Fibroblast of skin of back (primary cell): ENCODE results near the gene MPST.

Experiments
- DNase-seq: peaks from one replicate; pipeline ENCODE4 v3.0.0-alpha.2; 2013

MPST gene

DNA sequence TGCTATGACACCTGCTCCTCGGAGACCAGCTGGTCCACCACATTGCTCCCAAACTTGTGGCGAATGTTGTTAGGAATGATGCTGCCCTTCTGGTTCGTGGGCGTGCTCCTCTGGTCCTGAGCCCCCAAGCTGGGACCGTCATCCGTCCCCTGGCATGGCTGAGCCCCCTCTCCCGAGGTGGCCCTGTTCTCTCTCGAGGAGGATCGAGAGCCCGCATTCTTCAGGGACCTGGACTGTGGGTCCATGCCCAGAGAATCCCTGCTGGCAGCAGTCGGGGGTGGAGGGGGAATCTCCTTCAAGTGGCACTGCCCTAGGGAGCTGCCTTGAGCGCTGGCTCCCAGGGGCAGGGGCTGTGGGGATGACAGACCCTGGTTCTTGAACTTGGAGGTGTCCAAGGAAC, 17.7 kb upstream of the MPST start:
- DNase-seq, result no peak

DNA sequence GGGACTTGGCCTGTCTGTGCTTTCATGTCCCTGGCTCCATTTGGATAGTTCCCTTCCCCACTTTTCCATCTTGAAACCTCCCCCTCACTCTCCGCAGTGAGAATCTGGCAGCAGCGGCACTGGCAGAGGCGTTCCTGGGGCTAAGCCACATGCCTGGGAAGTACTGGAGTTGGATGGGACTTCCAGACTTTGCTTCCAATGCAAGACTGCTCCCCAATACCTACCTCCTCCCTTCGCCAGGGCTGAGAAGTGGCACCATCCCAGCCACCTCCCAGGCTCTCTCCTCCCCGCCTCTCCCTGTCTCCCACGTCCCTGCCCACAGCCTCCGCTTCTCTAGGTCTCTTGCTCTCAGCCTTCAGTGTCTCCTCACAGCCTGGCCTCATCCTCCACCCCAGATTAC, 16.9 kb upstream of the MPST start:
- DNase-seq, result no peak

DNA sequence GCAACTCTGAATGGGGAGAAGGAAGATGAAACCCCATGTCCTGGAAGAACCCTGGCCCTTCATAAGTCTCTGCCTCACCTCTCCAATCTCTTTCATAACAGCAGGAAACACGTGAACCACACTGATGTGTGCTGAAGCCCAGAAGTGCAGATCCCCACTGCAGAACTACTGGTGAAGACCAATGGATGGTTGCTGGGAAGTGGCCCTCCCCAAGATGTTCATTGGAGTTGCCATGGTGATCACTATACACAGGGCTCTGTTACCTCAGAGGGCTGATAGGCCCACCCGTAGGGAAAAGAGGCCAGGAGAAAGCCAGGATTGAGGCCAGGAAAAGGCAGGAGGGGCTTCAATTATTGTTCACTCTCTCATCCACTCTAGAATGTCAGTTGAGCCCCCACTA, 11.9 kb upstream of the MPST start:
- no peak for DNase-seq

DNA sequence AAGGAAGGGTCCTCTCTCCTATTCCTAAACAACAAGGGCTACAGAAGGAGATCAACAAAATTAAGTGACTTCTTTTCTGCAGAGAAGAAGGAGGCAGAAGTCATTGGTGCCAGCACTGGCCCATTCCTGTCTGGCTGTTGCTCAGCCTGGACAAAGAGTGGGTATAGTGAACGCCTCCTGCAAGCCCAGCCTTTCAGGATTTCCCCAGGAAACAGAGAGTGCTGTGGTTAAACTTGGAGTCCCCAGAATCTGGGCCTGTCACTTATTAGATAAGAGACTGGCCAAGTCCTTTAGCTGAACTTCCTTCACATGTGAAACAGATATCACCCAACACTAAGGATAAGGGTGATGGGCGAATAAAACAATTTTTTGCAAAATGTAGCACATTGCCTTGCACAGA, 11.2 kb upstream of the MPST start:
- DNase-seq, result no peak

DNA sequence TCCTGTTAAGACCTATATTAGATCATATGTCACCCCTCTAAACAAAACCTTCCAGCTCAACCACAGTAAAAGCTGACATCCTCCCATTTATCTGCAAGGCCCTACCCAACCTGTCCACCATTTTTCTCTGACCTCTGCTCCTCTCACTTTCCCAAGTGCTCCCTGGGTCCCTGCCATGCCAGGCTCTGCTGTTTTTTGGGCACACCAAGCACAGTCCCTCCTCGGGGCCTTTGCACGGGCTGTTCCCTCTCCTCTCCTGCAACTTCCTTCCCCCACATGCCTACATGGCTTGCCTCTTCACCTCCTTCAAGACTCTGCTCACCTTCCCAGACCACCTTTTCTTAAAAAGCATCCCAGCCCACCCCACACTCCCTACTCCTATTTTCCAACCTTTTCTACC, 10.1 kb upstream of the MPST start:
- DNase-seq, result no peak

DNA sequence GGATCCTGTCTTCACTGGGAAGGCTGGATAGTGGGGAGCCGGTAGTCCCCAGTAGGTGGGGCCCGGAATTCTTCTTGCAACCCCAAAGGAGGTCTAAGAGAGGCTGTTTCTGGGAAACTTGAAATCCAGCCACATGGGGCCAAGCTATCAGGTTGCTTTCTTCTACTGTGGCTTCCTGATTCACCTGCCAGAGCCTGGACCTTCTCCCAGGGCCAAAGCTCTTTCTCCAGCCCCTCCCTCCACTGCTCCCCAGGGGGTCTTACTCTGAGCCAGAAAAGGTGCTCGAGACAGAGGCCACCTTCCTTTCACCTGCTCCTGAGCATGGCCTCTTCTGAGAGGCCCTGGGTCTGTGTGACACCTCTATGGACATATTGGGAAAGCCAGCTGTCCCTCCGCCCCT, 9.4 kb upstream of the MPST start:
- DNase-seq, result no peak

DNA sequence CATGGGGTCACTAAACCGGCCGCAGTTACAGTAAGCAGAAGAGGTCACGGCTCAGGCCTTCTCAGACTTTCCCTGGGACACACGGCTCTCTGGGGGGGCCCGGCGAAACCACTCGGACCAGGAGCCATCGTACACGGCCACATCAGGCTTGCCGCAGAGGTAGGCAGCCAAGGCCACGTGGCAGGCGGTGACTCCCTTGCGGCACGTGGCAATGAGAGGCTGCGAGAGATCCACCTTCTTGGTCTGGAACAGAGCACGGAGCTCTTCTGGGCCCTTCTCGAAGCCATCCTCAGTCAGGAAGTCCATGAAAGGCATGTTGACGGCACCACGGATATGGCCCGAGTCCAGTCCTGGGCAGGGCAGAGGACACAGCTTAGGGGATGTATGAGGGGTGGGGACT, 8.6 kb upstream of the MPST start:
- DNase-seq, result no peak

DNA sequence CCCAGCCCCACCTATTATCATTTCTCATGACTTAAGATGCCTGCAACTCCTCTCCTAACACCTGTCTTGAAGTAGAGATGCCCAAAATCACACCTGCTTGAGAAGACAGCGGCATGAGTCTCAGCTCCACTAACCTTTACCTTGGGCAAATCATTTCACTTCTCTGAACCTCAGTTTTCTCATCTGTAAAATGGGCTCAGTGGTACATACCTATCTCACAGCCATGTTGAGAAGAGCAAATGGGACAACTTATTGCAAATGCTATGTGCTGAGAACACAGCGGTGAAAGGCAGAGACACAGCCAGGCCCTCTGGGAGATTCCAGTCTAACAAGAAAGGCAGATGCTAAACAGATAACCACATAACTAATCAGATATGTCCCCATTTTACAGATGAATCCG, 8.1 kb upstream of the MPST start:
- no peak for DNase-seq

DNA sequence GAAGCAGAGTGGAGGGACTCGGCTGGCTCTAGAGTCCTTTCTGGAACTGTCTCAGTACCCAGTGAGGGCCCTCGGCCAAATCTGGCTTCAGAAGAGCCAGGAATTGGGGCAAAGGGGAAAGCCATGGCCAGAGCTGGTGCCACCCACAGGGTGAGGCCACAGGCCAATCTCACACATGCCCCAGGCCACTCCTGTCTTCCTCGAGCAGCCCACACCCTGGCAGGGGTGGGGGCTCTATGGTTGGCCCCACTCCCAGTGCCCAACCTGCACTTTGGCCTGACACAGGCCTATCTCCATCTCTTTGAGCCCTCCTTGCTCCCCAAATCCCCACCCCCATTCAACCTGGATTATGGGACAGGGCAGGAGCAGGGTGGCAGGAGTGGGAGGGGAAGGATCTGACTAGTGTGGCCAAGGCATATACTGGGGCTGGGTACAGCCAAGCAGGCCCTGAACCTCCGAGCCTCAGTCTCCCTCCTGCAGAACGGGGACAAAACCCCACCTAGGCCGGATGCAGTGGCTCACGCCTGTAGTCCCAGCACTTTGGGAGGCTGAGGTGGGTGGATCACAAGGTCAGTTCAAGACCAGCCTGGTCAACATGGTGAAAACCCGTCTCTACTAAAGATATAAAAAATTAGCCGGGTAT, 7.2 kb upstream of the MPST start:
- no peak for DNase-seq

DNA sequence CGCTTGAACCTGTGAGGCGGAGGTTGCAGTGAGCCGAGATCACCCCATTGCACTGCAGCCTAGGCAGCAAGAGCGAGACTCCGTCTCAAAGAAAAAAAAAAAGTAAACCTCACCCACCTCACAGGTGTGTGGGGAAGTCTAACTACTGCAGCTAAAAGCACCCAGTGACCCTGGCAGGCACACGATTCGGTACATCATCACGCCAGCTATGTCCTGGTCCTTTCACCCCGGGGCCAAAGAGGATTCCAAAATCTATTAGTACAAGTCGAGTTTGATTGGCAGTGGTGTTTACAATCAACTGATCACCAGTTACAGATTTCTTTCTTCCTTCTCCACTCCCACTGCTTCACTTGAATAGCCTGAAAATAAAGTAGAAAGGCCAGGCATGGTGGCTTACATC, 6.6 kb upstream of the MPST start:
- DNase-seq, result no peak

DNA sequence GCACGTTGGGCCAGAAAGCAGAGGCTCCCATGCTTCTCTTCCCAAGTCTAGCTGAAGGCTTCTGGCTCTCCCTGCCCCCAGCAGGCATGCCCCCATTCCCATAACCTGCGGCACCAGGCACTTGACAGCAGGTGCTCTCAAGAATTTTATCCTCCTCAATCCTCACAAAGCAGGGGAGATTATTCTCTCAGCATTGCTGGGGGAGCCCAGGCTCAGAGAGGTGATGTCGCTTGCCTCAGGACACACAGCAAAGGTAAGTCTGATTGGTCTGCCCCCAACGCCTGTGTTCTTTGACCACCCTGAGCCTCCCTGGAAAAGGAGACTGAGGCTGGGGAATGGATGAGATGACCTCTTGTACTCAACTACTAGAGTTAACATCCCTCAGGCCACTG, 5.1 kb upstream of the MPST start:
- DNase-seq, result no peak

DNA sequence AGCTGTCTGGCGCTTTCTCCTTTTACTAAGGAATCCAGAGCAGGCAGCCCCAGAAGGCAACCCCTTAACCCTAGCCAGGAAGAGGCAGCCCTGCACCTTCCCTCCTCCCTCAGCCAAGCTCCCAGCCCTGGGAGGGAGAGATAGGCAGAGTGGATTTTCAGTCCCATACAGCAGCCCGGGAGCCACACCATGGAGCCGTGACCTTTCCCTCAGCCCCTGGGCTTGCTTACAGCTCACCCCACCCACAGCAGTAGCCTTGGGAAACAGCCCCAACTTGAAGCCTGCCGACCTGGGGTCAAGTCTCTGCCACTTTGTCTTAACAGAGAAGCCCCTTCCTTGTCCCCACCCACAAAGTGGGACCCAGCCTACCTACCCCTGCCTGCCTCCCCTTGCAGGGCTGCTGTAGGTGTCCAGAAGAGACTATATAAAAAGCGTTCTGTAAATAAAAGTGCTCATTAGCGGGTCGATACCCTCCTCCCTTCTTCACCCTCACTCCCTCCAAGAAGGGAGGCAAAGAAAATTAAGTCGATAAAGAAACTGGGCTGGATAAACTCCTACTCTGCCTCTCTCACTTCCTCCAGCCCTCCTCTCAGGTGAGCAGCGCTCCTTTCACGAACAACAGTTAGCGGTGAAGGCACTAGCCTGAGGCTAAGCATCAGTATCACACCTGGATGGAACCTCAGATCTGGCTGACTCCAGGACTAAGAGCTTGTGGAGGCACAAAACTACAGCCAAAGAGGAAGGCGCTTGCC, 4.5 kb upstream of the MPST start:
- no peak for DNase-seq

DNA sequence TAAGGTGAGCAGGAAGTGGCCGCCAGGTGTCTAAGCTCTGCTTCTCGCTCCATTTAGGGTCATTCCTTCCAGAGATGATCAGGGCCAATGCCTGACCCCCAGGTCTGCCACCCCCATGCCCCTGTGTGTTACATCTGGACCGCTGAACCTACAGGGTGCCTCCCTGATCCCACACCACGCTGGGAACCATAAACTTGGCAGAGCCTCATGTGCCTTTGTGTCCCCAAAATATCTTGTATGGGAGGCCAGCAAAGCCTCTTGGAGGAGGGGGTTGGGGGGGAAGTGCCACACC, 4.0 kb upstream of the MPST start:
- DNase-seq, result no peak

DNA sequence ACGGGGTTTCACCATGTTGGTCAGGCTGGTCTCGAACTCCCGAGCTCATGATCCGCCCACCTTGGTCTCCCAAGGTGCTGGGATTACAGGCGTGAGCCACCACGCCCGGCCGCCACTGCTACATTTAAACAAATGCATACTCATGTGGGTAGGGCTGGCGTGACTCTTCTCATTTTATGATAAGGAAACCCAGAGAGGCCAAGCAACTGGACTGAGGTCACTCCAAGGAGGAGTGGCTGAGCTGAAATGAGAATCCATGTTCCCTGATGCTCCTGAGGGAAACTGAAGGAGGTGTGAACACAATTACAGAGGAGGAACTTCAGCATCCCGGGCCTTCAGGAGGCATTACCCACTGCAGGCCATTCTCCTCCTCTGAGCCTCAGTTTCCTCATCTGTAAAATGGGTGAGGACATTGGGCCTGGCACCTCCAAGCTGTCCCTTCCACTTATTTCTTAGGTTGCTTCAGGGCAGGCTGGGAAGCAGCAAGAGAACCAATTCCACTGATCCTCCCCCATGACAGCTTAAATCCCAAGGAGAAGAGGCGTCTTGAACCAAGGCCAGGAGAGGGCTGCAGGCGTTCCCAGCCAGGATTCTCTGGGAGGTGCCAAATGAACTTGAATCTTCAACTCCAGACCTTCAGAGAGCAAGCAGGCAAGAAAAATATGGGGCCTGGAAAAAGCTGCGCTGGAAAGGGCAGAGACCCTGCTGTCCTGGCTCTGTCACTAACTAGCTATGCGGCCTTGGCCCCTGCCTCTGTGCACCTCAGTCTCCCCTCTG, 3.2 kb upstream of the MPST start:
- DNase-seq, result no peak

DNA sequence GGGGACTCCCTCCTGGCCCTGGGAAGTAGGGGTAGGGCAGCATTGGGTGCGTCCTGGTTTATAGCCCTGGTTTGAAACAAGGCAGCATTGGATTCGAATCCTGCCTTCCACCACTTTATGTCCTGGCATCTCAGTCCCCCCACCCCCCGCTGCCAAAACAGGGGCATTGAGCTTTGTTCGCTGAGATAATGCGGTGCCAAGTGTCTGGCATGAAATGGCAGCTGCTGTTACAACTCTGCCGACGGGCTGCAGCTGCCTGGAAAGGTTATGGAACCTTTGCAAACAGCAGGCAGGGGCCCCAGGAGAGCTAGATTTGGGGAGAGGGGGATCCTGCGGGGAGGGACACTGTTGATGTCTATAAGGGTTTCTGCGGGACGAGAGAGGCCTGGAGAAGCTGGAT, 2.2 kb upstream of the MPST start:
- no peak for DNase-seq

DNA sequence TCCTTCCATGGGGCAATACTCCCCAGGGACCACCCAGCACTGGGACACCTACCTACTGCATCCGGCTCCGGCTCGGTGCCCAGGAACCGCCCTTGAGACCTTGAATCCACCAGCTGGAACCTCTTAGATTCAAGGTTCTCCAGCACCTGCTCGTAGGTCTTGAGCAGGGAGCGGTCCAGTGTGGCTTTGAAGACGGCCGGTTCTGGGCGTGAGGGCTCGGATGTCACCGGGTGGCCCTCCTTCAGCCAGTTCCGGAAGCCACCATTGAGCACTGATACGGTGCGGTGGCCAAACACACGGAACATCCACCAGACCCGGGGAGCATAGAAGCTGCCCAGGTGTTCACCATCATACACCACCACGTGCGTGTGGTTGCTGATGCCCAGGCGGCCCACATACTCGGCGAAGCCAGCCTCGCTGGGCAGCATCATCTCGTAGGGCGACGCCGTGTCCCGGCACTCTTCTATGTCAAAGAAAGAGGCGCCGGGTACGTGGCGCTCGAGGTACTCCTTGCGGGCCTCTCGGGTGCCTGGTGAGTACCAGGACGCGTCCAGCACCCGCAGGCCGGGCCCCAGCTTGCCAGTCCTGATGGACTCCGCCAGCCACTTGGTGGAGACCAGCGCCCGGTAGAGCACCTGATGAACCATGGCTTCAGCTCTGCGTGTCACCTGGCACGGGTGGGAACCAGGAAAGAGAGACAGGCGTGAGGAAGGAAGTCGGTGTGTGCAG, 1.3 kb upstream of the MPST start:
- no peak for DNase-seq

DNA sequence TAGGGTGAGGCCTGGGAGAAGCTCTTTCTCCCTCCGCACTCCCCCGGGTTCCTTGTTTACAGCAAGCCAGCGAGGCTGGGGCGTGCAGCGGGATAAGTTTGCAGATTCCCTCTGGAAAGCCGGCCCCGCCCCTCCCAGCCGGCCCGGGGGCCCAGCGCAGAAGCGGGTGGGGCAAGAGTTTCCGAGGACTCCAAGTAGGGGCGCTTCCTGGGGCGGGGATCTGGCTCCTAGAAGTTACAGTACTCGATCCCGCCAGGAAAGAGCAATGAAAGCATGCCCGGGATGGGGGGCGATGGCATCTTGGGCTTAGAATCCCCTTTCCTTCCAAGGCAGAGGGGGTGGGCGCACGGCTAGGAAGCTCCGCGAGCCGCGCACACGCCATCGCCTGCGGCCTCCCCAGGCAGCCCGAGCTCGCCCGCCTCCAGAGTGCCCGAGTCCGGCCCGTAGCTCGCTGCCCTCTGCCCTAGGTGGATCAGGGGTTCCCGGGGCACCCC, 680 bp upstream of the MPST start:
- DNase-seq, result peak; percentile 56

DNA sequence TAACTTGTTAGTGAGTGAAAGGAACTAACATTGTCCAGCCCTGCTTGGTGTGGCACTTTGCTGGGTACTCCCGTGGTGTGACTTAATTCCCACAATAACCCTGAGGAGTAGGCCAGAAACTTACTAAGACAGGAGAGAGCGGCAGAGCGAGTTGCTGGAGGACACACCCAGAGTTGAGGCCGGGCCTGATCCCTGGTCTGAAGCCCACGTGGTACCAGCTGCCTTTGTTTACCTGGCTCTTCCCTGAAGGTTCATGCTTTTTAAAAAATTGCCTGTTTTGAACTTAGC, 594 bp downstream of the MPST start:
- peak; percentile 52 for DNase-seq

DNA sequence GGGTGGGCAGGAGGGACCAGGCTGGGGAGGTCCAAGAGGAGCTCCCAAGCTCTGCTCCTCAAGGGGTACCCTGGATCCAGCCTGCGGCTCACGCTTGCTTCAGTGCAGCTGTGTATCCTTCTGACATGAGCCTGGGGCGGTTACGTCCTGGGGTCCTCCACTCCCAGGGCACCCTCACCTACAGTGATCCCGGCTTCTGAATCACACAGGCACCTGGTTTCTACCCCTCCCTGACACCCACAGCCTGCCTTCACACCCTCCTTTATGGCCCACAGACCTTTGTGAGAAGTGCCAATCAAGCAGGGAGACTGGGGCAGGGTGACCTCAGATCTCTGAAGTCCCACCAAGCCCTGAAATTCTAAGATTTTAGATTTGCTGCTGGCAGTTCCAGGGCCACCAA, 1.5 kb downstream of the MPST start:
- no peak for DNase-seq

DNA sequence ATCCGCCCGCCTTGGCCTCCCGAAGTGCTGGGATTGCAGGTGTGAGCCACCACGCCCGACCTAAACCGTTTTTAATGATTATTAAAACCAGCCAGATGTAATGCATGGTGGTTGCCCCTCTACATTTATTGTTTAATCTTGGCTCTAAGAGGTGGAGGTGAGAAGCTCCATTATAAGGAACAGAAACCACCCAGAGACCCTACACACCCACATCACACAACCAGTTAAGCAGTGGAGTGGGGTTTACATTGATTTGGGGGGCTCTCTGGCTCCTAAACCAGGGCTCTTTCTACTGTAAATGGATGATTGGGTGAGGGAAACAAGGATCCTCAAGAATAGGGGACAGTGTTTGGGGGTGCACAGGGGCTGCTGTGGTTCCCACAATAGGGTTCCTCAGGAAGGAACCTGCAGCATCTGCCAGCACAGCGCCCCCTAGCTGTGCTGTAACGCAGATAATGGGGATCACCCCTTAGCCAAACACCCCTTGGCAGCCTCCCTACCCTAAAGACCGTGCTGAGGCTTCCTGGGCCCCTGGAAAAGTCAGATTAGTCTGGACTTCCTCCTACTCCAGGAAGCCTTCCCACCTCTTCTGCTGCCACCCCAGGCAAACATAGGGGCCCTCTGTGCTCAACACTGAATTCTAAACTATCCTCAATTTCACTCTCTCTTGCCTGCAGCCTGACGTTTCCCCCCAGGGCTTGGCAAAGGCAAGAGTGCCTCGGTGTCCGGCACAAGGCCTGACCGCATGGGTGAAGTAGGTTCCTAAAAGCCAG, 2.4 kb downstream of the MPST start:
- peak; percentile 21 for DNase-seq

DNA sequence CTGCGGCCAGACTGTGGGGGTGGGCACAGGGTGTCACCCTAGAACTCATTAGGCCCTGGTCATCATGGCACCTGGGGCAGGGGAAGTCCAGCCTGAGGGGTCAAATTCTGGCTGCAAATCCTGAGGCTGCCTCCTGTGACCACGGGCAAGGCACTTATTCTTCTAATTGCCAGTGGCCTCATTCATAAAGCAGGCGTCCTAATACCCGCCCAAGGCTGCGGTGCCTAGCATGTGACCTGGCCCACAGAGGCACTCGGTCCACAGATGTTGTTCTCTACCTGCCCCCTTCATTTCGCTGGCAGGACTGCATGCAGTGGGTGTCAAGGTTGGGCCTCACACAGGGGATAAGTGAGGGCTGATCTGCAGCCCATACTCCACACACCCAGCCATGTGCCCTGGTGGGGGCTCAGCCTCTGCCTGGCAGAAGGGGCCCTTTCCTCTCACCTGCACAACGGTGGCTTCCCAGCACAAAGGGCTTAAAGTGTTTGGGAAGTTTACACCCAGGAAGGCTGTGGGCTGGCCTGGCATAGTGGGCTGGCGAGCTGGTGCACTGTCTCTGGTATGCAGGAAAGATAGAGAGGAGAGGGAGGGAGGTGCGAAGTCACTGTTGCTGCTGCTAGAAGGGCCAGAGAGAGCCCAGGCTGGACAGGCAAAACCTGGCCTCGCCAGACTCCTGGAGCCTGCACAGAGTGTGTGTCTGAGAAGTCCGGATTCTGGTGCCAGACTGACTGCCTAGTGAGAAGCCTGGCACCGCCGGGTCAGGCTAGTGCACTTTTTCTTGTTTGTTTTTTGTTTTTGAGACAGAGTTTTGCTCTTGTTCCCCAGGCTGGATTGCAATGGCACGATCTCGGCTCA, 3.2 kb downstream of the MPST start:
- no peak for DNase-seq
